Measurements from ENCODE around the gene TMEM254. TPM values are rescaled to one million over a fixed set of nuclear protein-coding genes. Genes with fewer than 3 reads are reported as not detected.
"Not testable (repeated sequence)": the region's sequence is repeated elsewhere in the genome, so short reads cannot be mapped to it uniquely, and the experiment has no call there.

Gene TMEM254
- total and polyA plus RNA-seq, 12 donors, result 5.5 to 10.7 (median 7.7) TPM

DNA sequence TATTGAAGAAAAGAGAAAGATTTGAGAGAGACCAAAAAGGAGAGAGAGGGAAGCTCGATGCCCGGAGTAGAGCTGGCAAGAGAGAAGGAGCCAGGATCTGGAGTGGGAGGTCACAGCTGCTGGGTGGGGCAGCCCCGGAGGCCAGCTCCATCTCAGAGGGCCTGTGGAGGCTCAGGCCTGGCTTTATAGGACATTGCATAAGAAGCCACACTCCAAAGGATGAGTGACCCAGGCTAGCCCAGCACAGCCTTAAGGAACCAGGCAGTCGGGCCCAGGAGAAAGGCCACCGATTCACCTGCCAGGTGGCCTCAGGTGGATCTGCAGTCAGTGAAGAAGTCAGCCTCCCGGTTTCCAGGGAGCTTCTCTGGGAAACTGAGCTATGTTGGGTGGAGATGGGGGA, 54.7 kb downstream of the TMEM254 start:
- Histone ChIP-seq H3K9me3 (no peaks in the 10 kb centered on the region), H3K27me3 (peaks cover 0 to 33% (median 0%) of the 10 kb centered on the region in 7 donors), H3K4me3 (peak overlapping the region; percentile 53 to 69 (median 62)), H3K27ac (peak overlapping the region; percentile 74 to 93 (median 87)), H3K36me3 (no peaks in the 10 kb centered on the region), H3K4me1 (peaks cover 8 to 60% (median 41%) of the 10 kb centered on the region in 9 donors)
- DNase-seq (peak; percentile 50 to 62), ATAC-seq (peak in 2 of 8 donors; percentile 26 to 39)
- WGBS, 2 donors, result 28 to 41% methylated on average over 6 of the region's 6 CpGs
- intact Hi-C loops (cut with DNase I), result loop anchor here in 4 of 10 donors (2.0 to 5.0 kb wide), 4 partner anchors 54 to 76 kb away; partner anchors contain the start of gene TMEM254 (in 4 of the 4)
- TF ChIP-seq, protein P1, sequence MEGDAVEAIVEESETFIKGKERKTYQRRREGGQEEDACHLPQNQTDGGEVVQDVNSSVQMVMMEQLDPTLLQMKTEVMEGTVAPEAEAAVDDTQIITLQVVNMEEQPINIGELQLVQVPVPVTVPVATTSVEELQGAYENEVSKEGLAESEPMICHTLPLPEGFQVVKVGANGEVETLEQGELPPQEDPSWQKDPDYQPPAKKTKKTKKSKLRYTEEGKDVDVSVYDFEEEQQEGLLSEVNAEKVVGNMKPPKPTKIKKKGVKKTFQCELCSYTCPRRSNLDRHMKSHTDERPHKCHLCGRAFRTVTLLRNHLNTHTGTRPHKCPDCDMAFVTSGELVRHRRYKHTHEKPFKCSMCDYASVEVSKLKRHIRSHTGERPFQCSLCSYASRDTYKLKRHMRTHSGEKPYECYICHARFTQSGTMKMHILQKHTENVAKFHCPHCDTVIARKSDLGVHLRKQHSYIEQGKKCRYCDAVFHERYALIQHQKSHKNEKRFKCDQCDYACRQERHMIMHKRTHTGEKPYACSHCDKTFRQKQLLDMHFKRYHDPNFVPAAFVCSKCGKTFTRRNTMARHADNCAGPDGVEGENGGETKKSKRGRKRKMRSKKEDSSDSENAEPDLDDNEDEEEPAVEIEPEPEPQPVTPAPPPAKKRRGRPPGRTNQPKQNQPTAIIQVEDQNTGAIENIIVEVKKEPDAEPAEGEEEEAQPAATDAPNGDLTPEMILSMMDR (IDR thresholded peaks at IDR 0.05), result no peak

DNA sequence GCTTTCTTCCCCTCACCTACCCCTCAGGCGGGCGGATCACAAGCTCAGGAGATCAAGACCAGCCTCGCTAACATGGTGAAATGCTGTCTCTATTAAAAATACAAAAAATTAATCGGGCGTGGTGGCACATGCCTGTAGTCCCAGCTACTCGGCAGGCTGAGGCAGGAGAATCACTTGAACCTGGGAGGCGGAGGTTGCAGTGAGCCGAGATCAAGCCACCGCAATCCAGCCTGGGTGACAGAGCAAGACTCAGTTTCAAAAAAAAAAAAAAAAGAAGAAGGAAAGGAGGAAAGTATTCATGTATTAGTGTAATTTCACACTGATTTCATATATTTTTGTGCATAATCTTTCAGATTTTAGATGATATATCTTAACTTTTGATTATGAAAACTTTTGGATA, 55.2 kb downstream of the TMEM254 start:
- ATAC-seq, H3K36me3 ChIP-seq, H3K9me3 ChIP-seq, DNase-seq: not testable (repeated sequence)
- Histone ChIP-seq H3K4me1 (peaks cover 8 to 65% (median 41%) of the 10 kb centered on the region in 9 donors), H3K27me3 (peaks cover 0 to 33% (median 0%) of the 10 kb centered on the region in 7 donors), H3K4me3 (peak overlapping the region; percentile 53 to 69 (median 62)), H3K27ac (peak overlapping the region; percentile 74 to 93 (median 87))
- 60 to 73% methylated on average over 9 of the region's 9 CpGs for WGBS, 2 donors
- intact Hi-C loops (cut with DNase I), result loop anchor here in 4 of 10 donors (2.0 to 5.0 kb wide), 4 partner anchors 55 to 76 kb away; partner anchors contain the start of gene TMEM254 (in 4 of the 4)

DNA sequence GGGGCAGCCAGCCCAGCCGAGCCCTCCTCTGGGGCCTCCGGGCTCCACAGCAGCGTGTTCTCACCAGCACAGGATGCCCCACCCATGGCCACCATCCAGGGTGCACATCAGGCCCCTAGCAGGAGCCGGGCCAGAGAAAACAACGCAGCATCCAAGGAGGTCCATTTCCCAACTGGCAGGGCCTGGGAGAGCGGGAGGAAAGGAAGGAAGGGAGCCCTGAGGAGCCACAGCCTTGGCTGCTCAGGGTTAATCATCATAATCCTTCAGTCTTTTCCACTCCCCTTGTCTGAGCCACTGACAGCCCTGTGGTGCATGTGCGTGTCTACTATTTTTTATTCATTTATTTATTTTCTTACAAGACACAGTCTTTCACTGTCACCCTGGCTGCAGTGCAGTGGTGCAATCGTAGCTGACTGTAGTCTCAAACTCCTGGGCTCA, 57.7 kb downstream of the TMEM254 start:
- Histone ChIP-seq H3K27me3 (peaks cover 0 to 33% (median 0%) of the 10 kb centered on the region in 7 donors), H3K36me3 (no peaks in the 10 kb centered on the region), H3K4me3 (peak overlapping the region in 4 of 10 donors; percentile 2 to 69 (median 17)), H3K4me1 (peaks cover 8 to 67% (median 41%) of the 10 kb centered on the region in 9 donors), H3K27ac (peak overlapping the region; percentile 47 to 92 (median 80)), H3K9me3 (no peaks in the 10 kb centered on the region)
- ATAC-seq (peak; percentile 71 to 90 (median 84)), DNase-seq (peak; percentile 93 to 95)
- intact Hi-C loops (cut with DNase I), result loop anchor here in 1 of 10 donors (5.0 kb wide), 1 partner anchor 59 kb away; the partner anchor contains the start of gene TMEM254
- 29 to 42% methylated on average over 8 of the region's 8 CpGs for WGBS, 2 donors
- TF ChIP-seq, protein P1 (IDR thresholded peaks at IDR 0.05), result no peak

DNA sequence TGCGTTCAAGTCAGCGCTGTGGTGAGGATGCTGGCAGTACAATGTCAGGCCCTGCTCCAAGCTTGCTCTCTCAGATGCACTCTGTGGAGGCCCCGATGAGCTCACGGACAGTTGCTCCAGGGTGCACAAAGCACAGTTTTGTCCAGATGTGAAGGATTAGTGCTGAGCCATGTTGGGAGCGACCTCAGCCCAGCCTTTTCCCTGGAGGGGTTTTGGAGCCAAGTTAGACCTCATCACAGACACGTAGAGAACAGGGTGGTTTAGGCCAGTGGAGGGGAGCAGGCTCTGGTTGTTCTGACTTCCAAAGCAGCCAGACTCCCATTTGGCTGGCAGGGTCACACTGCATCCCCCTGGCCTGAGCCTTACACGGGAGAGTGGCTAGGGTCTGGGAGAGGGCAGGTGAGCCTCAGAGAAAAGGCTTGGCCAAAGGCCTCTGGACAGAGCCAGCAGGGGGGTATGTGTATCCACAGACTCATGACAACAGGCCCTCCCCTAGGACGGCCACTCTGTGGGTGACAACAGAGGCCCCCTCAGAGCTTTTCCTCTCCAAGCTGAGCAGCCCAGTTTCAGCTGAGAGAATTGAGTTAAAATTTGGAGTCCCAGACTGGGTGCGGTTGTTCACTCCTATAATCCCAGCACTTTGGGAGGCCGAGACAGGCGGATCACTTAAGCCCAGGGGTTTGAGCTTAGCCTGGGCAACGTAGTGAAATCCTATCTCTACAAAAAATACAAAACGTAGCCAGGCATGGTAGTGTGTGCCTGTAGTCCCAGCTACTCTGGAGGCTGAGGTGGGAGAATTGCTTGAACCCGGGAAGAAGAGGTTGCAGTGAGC, 58.8 kb downstream of the TMEM254 start:
- TF ChIP-seq, protein P1 (IDR thresholded peaks at IDR 0.05), result no peak

More for the DNA sequence above, 58.8 kb downstream of the TMEM254 start:
- peak; percentile 68 to 78 for DNase-seq
- H3K27ac ChIP-seq, result peak overlapping the region; percentile 47 to 92 (median 82)
- H3K9me3 ChIP-seq, result no peaks in the 10 kb centered on the region
- H3K27me3 ChIP-seq, result peaks cover 0 to 22% (median 0%) of the 10 kb centered on the region in 7 donors
- peak overlapping the region in 2 of 10 donors; percentile 11 to 69 for H3K4me3 ChIP-seq
- intact Hi-C loops (cut with DNase I), result loop anchor here in 1 of 10 donors (5.0 kb wide), 1 partner anchor 60 kb away; the partner anchor contains the start of gene TMEM254
- H3K36me3 ChIP-seq, result no peaks in the 10 kb centered on the region
- 62 to 77% methylated on average over 14 of the region's 14 CpGs for whole genome bisulfite sequencing, 2 donors
- ATAC-seq, result peak; percentile 41 to 81 (median 68)
- H3K4me1 ChIP-seq, result peaks cover 8 to 69% (median 39%) of the 10 kb centered on the region in 9 donors
